ENCODE data around the gene CDC27.

DNA sequence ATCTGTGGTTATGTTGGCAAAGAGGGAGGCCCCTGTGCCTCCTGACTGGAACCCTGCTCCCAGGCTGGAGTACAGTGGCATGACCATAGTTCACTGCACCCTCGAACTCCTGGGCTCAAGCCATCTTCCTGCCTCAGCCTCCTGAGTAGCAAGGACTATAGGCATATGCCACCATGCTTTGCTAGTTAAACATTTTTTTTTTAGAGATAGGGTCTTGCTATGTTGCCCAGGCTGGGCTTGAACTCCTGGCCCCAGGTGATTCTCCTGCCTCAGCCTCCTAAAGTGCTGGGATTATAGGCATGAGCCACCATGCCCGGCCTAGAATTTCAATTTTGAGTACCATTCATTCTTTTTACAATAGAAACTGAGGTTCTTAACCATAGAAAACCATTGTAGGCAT is 43.4 kb upstream of the CDC27 start:
- no peak for TF ChIP-seq ZNF274 (IDR thresholded peaks at IDR 0.05; ENCODE audit: low read depth, low read length)
- no peak for TF ChIP-seq YY1 (IDR thresholded peaks at IDR 0.05; ENCODE audit: insufficient read depth, insufficient read length)

Data from NT2/D1 (cell line).